Measurements from ENCODE around the gene SYTL4. TPM values are rescaled to one million over a fixed set of nuclear protein-coding genes. Genes with fewer than 3 reads are reported as not detected.
A peak's percentile ranks its signal among the peaks of the same experiment; 100 is the strongest.
"Not testable (repeated sequence)": the region's sequence is repeated elsewhere in the genome, so short reads cannot be mapped to it uniquely, and the experiment has no call there.

SYTL4 gene
- total RNA-seq, 4 donors from 2014 or later, result 32.9 to 338 (median 52.6) TPM

GRCh38 chrX:100747703-100748102 lies 15.8 kb upstream of the SYTL4 start:
- Histone ChIP-seq H3K4me3 (no peak overlapping the region), H3K4me1 (peaks cover 0 to 17% (median 0%) of the 10 kb centered on the region in 4 donors), H3K27me3 (peaks cover 0 to 9% of the 10 kb centered on the region in 2 donors), H3K27ac (peak overlapping the region in 2 of 4 donors; percentile 55 to 81), H3K9me3 (no peaks in the 10 kb centered on the region), H3K36me3 (no peaks in the 10 kb centered on the region)
- no peak for DNase-seq (ENCODE audit: low spot score in 2 of 2)
- no peak for TF ChIP-seq CTCF (IDR thresholded peaks at IDR 0.05)
- TF ChIP-seq EP300 (IDR thresholded peaks at IDR 0.05), result no peak
- no peak for TF ChIP-seq POLR2A (IDR thresholded peaks at IDR 0.05)
- 71 to 81% methylated on average over 2 of the region's 2 CpGs for WGBS, 2 donors

- no peak for TF ChIP-seq CTCF (IDR thresholded peaks at IDR 0.05)
- Histone ChIP-seq H3K36me3 (no peaks in the 10 kb centered on the region), H3K27ac (peak overlapping the region in 3 of 4 donors; percentile 55 to 81 (median 64)), H3K9me3 (no peaks in the 10 kb centered on the region), H3K4me1 (peaks cover 0 to 17% (median 0%) of the 10 kb centered on the region in 4 donors), H3K4me3 (no peak overlapping the region), H3K27me3 (peaks cover 0 to 9% of the 10 kb centered on the region in 2 donors)
- WGBS, 2 donors, result 26 to 30% methylated on average over 3 of the region's 3 CpGs
- DNase-seq (ENCODE audit: low spot score in 2 of 2), result no peak
These were observed 15.2 kb upstream of the SYTL4 start for GRCh38 chrX:100747090-100747489.

GRCh38 chrX:100745806-100746537 lies 14.1 kb upstream of the SYTL4 start:
- Histone ChIP-seq H3K4me3 (no peak overlapping the region), H3K27ac (peak overlapping the region; percentile 12 to 81 (median 60)), H3K27me3 (peaks cover 0 to 4% of the 10 kb centered on the region in 2 donors), H3K9me3 (no peaks in the 10 kb centered on the region), H3K4me1 (peaks cover 0 to 17% (median 0%) of the 10 kb centered on the region in 4 donors), H3K36me3 (no peaks in the 10 kb centered on the region)
- TF ChIP-seq POLR2A (IDR thresholded peaks at IDR 0.05) (peak in 1 of 2 donors; percentile 25), EP300 (IDR thresholded peaks at IDR 0.05) (peak; percentile 37 to 77), CTCF (IDR thresholded peaks at IDR 0.05) (no peak)
- 17 to 35% methylated on average over 7 of the region's 7 CpGs for WGBS, 2 donors
- DNase-seq (ENCODE audit: low spot score in 2 of 2), result peak in 1 of 2 donors; percentile 10

- no peak overlapping the region for H3K4me3 ChIP-seq
- peaks cover 0 to 8% of the 10 kb centered on the region in 2 donors for H3K27me3 ChIP-seq
- TF ChIP-seq EP300 (IDR thresholded peaks at IDR 0.05), result no peak
- no peak for TF ChIP-seq CTCF (IDR thresholded peaks at IDR 0.05)
- TF ChIP-seq POLR2A (IDR thresholded peaks at IDR 0.05), result no peak
- H3K4me1 ChIP-seq, result peaks cover 0 to 17% (median 0%) of the 10 kb centered on the region in 4 donors
- DNase-seq (ENCODE audit: low spot score in 2 of 2), result no peak
- peak overlapping the region; percentile 12 to 81 (median 60) for H3K27ac ChIP-seq
- H3K36me3 ChIP-seq, result no peaks in the 10 kb centered on the region
- H3K9me3 ChIP-seq, result no peaks in the 10 kb centered on the region
- WGBS, 2 donors, result 40 to 59% methylated on average over 1 of the region's 1 CpG
These were observed 13.3 kb upstream of the SYTL4 start for GRCh38 chrX:100745205-100745604.

GRCh38 chrX:100743009-100743607 lies 11.2 kb upstream of the SYTL4 start:
- peaks cover 0 to 17% (median 0%) of the 10 kb centered on the region in 4 donors for H3K4me1 ChIP-seq
- WGBS, 2 donors, result 62 to 63% methylated on average over 2 of the region's 2 CpGs
- no peak for DNase-seq (ENCODE audit: low spot score in 2 of 2)
- H3K36me3 ChIP-seq, result no peaks in the 10 kb centered on the region
- TF ChIP-seq EP300 (IDR thresholded peaks at IDR 0.05) (no peak), POLR2A (IDR thresholded peaks at IDR 0.05) (no peak), CTCF (IDR thresholded peaks at IDR 0.05) (no peak)
- peaks cover 0 to 13% of the 10 kb centered on the region in 2 donors for H3K27me3 ChIP-seq
- no peaks in the 10 kb centered on the region for H3K9me3 ChIP-seq
- H3K27ac ChIP-seq, result peak overlapping the region in 1 of 4 donors; percentile 29
- H3K4me3 ChIP-seq, result no peak overlapping the region

- H3K27ac ChIP-seq; DNase-seq (ENCODE audit: low spot score in 2 of 2); H3K9me3 ChIP-seq; H3K4me1 ChIP-seq; H3K4me3 ChIP-seq; H3K36me3 ChIP-seq: not testable (repeated sequence)
- peaks cover 0 to 16% of the 10 kb centered on the region in 2 donors for H3K27me3 ChIP-seq
- no CpG with 5 or more reads among the region's 30 CpGs for WGBS, 2 donors
These were observed 7.9 kb downstream of the SYTL4 start for GRCh38 chrX:100724006-100724405.
